OCI-M2 (cell line): Measurements from ENCODE around the gene VCX3A.
"Not testable (repeated sequence)": the region's sequence is repeated elsewhere in the genome, so short reads cannot be mapped to it uniquely, and the experiment has no call there.

Source experiments
- DNase-seq: peaks from one replicate; lab custom pipeline; 2025; ENCODE audit not compliant: unreplicated experiment; lab: John Stamatoyannopoulos, UW

The VCX3A gene

DNA sequence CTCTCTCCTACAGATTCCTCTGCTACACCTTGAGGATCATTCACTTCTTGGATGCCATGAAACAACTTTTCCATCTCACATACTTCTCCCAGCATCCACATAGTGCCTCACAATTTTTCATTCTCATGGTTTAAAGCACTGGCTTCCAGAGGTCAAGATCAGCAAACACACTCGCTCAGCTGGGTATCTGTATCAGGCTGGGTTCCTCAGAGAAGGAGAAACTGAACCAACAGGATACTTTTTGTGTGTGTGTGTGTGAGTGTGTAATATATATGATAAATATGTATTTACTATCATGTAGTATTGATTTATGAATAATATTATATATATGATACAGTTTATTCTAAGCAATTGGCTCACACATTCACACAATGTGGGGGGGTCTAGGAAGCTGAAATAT, at the start of gene VCX3A:
Gene VCX3A (minus strand): TSS at position 101 of the 400 bp plus-strand sequence. CDS start 621 bp downstream, outside the sequence.
- DNase-seq: not testable (repeated sequence)

- DNase-seq: no peak
These were observed 39.8 kb upstream of the VCX3A start for GRCh38 chrX:6574762-6575161.

- no peak for DNase-seq
These were observed 33.1 kb upstream of the VCX3A start for GRCh38 chrX:6568031-6568430.

GRCh38 chrX:6558979-6559378, 24.1 kb upstream of the VCX3A start:
- DNase-seq: no peak

- no peak for DNase-seq
These were observed 22.8 kb upstream of the VCX3A start for GRCh38 chrX:6557690-6558089.

- DNase-seq: no peak
These were observed 16.1 kb upstream of the VCX3A start for GRCh38 chrX:6550999-6551398.

GRCh38 chrX:6545712-6546111, 10.8 kb upstream of the VCX3A start:
- no peak for DNase-seq

DNA sequence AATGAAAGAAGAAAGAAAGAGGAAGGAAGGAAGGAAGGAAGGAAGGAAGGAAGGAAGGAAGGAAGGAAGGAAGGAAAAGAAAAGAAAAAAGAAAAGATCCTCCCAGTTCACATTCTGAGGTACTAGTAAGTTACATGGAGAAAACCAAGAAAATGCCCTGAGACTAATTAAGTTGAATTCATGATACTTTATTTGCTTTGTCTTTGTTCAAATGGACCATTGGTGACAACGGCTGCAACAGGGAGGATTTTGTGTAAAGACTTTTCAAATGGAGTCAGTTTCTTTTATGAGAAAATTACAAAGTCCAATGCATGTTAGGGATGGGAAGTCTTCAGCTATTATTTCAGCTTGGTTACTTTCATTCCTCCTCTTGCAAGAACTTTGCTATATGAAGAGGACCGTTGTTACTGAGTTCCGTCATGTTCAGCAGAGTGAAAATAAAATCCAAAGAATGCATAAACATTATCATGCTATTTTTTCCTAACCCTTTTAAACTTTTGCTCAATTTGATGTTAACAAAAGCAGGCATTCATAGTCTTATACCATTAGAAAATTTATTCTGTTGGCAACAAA, 8.3 kb downstream of the VCX3A start:
- DNase-seq: no peak

DNA sequence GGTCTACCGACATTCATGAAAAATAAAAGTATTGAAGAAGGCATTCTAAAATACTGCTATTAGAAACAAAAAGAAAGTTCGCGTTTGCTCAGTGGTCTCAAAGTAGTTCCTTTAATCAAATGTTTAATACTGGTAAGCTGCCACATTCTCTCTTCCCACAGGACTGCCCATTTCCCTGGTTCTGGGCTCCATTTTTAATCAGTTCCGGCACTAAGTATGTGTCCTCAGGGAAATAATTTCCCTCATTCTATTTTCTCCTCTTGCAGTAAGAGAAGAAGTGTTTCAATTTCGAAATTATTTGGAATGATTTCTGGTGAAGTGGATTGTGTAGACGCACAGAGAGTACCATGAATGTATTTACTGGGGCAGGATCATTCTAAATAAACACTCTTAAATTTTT, 17.5 kb downstream of the VCX3A start:
- no peak for DNase-seq

- no peak for DNase-seq
These were observed 28.5 kb downstream of the VCX3A start for GRCh38 chrX:6506444-6506843.

DNA sequence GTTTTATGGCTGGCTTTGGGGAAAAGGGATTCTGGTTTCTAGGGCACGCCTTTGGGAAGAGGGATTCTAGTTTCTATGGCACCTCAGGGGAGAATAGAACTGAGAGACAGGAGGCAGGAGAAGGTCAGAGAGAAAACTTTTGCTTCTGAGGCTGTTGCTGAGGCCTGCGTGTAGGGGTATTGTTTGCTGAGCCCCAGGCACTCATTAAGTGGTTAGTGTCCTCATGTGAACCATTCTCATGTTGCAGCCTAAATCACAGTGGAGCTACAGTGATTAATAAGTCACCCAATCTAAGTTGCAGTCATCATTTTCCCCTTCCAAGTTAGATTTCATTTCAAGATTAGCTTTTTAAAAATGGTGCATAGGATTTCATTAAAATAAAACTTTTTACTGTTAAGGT, 29.0 kb downstream of the VCX3A start:
- no peak for DNase-seq

GRCh38 chrX:6500719-6501118, 34.2 kb downstream of the VCX3A start:
- DNase-seq: no peak

GRCh38 chrX:6498324-6498723, 36.6 kb downstream of the VCX3A start:
- DNase-seq: no peak
